Heart left ventricle (tissue), 13 donors: Measurements from ENCODE around the gene COL11A2.

Experiments
- CTCF ChIP-seq, 12 donors: fragments of 200-600 bp; sonication (generic) in 4 of 12; IDR thresholded peaks; one replicate each; pipeline versions ENCODE4 v1.5.0 to v1.8.0; 2018 to 2022; ENCODE audit warnings: antibody characterized with exemption in 12 of 12, mild to moderate bottlenecking in 5 of 12
- POLR2A ChIP-seq, 2 donors: fragments of 450-650 bp; IDR thresholded peaks; one replicate each; pipeline ENCODE4 v1.6.1; 2017; ENCODE audit warnings: antibody characterized with exemption in 2 of 2, mild to moderate bottlenecking in 2 of 2, moderate library complexity in 2 of 2
- donor health status: ischemic (EF 13 %, LVEDD 7.1; RV severe dilation, severe dysfunction).
- donor health status: DM: no; HTN: yes; CAD: no.
- donor health status: DM: no; HTN: no; CAD: no.
- donor health status: ischemic (EF 25% LVEDD 6.9; RV normal size, moderate dysfunction).
- donor health status: ischemic (EF 25% LVEDD 5.7; RV mildly dilated, moderate dysfunction).
- donor health status: ischemic (EF 35%, LVEDD 5.7; RV mildly dilated, moderate dysfunction).
- donor health status: nonischemic (EF 11% LVEDD 7.7; RV severe dilation, severe dysfunction).
- donor health status: DM: yes; HTN: yes; CAD: no.
- donor health status: PGD.
- donor health status: ischemic (EF 29% LVEDD 5.4; RV normal size, mild dysfunction).
- donor health status: nonischemic (EF 23%, LVEDD 6.1; RV moderate dilation, normal function).

- no peak for TF ChIP-seq CTCF (IDR thresholded peaks at IDR 0.05)
- TF ChIP-seq POLR2A (IDR thresholded peaks at IDR 0.05): no peak
Measured at GRCh38 chr6:33203443-33204164, 11.3 kb upstream of the COL11A2 start.
